Activated CD4-positive, CD25-positive, alpha-beta regulatory T cell treated with anti-CD3 and anti-CD28 coated beads, Interleukin-2, amount 50 U/mL, for 24 hours (primary cell): ENCODE data around the gene LKAAEAR1.
A peak's percentile ranks its signal among the peaks of the same experiment; 100 is the strongest.
"Not testable (repeated sequence)": the region's sequence is repeated elsewhere in the genome, so short reads cannot be mapped to it uniquely, and the experiment has no call there.

Experiments
- ATAC-seq, 2 donors: fragments of 150-1000 bp; cut with Tn5 transposase; one replicate each; pipeline ENCODE4 v1.10.0; 2021; ENCODE audit warnings: mild to moderate bottlenecking in 1 of 2, moderate library complexity in 1 of 2

Gene LKAAEAR1

GRCh38 chr20:64083804-64084684 lies at the start of gene LKAAEAR1:
Gene LKAAEAR1 (minus strand): TSS chr20:64084398. CDS start chr20:64084219, 179 bp downstream.
- no peak for ATAC-seq

DNA sequence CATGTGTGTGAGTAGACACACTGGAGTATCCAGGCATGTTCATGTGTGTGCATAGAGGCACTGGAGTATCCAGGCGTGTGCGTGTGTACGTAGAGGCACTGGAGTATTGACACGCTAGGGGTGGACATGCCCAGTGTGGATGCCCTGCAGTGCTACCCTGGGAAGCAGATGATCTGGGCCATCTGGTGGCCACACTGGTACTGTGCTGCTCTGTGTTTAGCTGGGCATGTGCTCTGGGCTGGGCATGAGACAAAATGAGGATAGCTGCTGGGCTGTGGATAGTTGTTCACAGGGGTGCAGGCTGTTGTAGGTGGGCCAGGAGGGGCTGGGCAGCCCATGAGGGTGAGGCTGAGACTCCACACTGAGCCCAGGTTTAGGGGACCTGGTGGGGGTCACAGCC lies 47.2 kb upstream of the LKAAEAR1 start:
- ATAC-seq, result no peak

GRCh38 chr20:64130876-64131275 lies 46.7 kb upstream of the LKAAEAR1 start:
- no peak for ATAC-seq

GRCh38 chr20:64130271-64130670 lies 46.1 kb upstream of the LKAAEAR1 start:
- no peak for ATAC-seq

DNA sequence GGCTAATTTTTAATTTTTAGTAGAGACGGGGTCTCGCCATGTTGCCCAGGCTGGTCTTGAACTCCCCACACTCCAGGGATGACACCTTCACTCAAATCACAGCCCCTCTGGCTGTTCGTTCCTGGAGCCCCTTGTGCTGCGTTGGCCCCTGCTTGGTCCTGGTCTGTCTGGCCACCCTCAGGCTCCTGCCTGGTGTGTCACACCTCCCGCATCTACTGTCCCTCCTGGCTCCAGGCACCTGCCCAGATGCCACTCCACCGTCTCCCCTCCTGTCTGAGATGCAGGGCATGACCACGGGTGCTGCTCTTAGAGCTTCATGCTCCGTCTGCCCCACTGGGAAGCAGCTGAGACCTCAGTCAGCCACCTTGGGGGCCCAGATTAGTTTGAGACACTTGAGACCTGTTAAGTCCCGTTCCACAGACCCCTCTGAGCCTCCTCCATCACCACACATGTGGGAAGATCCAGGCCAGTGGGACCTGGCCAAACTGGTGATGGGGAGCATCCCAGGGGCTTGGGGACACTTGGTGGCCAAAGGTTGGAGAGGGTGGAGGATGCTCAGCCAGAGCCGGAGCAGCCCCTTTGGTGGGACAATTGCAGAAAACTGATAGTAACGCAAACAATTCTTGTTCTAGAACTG lies 45.1 kb upstream of the LKAAEAR1 start:
- ATAC-seq, result no peak

- not testable (repeated sequence) for ATAC-seq
These were observed 39.3 kb upstream of the LKAAEAR1 start for GRCh38 chr20:64123517-64123916.

DNA sequence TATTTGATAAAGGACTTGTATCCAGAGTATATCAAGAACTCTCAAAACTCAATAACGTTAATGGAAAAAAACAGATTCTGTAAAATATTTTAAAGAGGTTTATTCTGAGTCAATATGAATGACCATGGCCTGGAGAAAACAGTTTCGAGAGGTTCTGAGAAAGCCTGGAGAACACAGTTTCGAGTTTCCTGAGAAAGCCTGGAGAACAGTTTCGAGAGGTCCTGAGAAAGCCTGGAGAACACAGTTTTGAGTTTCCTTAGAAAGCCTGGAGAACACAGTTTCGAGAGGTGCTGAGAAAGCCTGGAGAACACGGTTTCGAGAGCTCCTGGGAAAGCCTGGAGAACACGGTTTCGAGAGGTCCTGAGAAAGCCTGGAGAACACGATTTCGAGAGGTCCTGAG lies 38.7 kb upstream of the LKAAEAR1 start:
- ATAC-seq, result not testable (repeated sequence)

GRCh38 chr20:64121586-64121985 lies 37.4 kb upstream of the LKAAEAR1 start:
- ATAC-seq, result no peak

DNA sequence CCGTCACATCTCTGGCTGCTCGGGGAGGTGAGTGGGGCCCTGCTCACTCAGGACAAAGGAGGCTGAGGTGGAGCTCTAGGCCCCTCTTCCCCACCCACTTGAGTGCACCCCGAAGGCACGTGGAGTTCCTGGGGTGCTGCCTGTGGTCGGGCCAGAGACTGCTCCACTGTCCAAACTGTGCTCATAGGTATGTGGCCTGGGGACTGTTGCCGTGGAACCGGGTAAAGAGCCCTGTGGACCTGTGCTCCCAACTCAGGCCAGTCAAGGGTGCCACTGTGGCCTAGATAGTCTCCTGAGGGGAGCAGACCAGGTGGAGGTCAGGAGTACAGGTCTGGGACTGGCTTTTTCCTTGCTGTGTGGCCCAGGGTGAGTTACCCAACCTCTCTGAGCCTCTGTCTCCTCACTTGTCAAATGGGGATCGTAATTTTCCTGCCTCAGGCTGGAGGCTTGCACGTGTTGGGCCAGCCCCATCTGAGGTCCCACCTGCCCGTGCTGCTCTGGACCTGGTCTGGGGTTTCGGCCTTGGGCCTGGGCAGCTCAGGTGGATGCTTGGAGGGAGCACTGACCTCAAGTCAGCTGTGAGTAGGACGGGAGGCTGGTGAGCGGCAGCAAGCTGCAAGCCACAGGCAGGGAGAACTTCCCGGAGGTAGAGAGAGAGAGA lies 35.6 kb upstream of the LKAAEAR1 start:
- peak in 1 of 2 donors; percentile 8 for ATAC-seq

DNA sequence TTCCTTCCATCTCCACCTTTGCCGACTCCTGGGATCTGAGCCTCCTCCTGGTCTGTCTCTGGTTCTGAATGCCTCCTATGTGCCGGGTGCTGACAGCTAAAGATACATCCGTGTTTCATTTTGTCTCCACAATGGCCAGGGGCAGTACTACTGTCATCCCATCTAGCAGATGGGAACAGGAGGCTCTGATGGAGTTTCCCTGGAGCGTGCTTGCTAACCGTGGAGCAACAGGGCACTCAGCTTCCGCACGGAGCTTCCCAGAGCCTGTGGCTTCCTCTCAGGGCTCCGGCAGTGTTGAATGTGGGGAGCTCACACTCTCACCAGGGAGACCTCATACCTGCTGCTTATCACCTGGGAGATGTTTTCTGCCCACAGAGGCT lies 35.1 kb upstream of the LKAAEAR1 start:
- ATAC-seq, result no peak

GRCh38 chr20:64117432-64117777 lies 33.2 kb upstream of the LKAAEAR1 start:
- not testable (repeated sequence) for ATAC-seq

DNA sequence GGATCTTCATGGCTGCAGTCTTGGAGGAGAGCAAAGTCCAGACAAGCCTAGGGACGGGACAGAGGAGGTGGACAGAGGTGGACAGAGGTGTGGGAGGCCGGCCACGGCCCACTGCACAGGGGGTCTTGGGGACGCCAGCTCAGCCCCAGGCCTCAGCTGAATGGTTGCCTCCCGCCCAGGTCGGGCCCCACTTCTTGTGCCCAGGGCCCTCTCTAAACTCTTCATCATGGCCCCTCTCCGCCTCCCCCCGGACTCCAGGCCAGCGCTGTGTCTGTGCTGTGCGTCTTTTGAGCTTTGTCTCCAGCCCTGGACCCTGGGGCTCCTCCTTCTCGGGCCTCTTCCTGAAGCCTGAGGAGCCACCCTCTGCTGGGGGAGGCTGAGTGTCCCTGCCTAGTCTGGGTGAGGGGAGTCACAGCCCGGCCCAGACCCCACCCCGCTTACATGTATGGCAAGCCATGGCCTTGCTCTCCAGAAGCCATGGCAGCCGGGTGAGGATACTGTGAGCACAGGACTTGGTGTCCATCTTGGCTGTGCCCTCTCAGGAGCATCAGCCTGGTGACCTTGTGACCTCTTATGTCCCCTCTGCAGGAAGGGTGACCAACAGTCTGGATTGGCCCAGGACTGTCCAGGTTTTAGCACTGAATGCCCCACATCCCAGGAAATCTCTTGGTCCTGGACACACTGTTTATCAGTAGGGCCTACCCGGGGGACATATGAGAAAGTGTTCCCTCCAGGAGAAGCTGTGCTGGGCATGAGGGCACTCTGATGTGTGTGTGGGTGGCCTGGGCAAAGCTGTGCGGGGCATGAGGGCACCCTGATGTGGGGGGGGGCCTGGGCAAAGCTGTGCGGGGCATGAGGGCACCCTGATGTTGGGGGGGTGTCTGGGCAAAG lies 32.6 kb upstream of the LKAAEAR1 start:
- no peak for ATAC-seq

- ATAC-seq, result no peak
These were observed 31.8 kb upstream of the LKAAEAR1 start for GRCh38 chr20:64116016-64116415.

DNA sequence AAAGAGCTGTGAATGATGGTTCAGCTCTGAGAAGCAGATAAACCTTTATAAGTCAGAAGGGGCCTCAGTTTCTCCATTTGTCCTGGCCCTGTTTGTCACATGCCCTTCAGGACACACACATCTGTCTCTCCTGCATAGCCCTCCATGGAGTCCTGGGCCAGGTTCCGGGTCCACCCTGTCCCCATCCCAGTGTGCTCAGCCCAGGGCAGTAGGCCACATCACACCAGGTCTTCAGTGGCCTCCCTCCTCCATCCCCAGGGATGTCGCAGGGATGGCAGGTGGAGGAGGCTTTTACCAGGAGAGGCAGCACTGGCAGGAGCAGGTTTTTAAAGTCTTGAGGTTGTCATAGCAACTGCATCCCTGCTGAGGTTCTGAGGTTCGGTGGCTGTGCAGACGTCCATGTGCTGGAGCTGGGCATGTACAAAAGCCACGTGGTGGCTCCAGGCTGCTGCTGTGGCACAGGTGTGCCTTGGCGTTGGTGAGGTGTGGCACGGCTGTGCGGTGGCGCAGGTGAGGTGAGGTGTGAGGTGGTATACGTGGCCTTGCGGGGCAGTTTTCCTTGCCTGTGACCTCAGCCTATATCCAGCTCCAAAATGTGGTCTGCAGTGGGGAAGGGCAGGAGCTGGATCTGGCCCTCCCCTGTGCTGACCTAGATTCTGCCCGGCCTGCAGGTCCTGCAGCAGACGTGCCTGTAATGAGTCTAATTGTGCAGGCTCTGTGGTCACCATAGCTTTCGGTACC lies 31.1 kb upstream of the LKAAEAR1 start:
- no peak for ATAC-seq

GRCh38 chr20:64114356-64114971 lies 30.3 kb upstream of the LKAAEAR1 start:
- ATAC-seq, result no peak

GRCh38 chr20:64113796-64114355 lies 29.7 kb upstream of the LKAAEAR1 start:
- ATAC-seq, result no peak

GRCh38 chr20:64113444-64113775 lies 29.2 kb upstream of the LKAAEAR1 start:
- ATAC-seq, result no peak

GRCh38 chr20:64112691-64113443 lies 28.7 kb upstream of the LKAAEAR1 start:
- no peak for ATAC-seq

- ATAC-seq, result no peak
These were observed 27.8 kb upstream of the LKAAEAR1 start for GRCh38 chr20:64111841-64112641.
